HFF-Myc (cell line): ENCODE measurements around the gene ARRDC2.

Experiments used
- DNase-seq: peaks from one replicate; pipeline ENCODE4 v3.0.0-alpha.2; 2011; ENCODE audit warnings: low read depth; ENCODE audit errors: extremely low read depth
- H3K4me3 ChIP-seq: replicated peaks from 2 replicates; pipeline ENCODE4 v1.5.1; 2011; ENCODE audit warnings: low read depth, mild to moderate bottlenecking, control low read depth, low read length
- TF ChIP-seq, protein P1 (sequence below): IDR thresholded peaks from 2 replicates; pipeline ENCODE4 v1.5.1; 2012; ENCODE audit warnings: mild to moderate bottlenecking, low read depth, low read length, control low read depth; ENCODE audit errors: missing control alignments

ARRDC2 gene

DNA sequence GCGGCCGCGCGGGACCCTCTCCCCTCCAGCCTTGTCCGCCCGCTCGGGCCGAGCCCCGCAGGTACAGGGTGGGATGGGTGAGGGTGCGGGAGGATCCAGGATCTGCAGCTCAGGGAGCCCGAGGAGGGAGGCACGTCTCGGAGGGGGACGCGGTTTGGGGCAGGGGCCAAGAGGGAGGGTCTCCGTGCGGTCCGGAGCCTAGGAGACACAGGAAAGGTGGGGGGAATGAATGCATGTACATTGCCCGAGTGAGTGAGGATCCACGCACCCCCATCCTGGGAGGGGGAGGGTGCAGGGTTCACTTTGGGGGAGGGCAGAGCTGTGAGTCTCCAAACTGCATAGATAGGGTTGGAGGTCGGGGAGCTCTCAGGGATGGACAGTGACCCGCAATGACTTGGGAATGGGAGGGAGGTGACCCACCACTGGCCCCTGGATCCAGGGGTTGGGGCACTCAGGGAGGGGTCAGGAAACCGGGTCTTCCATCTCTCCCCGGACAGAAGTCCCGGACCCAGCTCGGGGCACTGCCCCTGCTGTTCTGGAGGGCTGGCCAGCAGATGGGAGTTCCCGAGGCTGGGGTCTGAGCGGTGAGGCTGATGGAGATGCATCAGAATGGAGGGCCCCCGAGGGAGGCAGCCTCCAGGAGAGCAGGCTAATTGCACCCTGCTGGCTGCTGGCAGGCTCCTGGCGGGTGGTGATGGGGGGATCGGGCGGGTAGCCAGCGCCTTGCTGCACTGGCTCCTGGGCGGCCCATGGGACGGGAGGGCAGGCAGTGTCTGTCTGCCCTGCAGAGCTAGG is 40.5 kb upstream of the ARRDC2 start:
- TF ChIP-seq, protein P1, sequence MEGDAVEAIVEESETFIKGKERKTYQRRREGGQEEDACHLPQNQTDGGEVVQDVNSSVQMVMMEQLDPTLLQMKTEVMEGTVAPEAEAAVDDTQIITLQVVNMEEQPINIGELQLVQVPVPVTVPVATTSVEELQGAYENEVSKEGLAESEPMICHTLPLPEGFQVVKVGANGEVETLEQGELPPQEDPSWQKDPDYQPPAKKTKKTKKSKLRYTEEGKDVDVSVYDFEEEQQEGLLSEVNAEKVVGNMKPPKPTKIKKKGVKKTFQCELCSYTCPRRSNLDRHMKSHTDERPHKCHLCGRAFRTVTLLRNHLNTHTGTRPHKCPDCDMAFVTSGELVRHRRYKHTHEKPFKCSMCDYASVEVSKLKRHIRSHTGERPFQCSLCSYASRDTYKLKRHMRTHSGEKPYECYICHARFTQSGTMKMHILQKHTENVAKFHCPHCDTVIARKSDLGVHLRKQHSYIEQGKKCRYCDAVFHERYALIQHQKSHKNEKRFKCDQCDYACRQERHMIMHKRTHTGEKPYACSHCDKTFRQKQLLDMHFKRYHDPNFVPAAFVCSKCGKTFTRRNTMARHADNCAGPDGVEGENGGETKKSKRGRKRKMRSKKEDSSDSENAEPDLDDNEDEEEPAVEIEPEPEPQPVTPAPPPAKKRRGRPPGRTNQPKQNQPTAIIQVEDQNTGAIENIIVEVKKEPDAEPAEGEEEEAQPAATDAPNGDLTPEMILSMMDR, result no peak
- H3K4me3 ChIP-seq, result no peak overlapping the region
- DNase-seq, result no peak

DNA sequence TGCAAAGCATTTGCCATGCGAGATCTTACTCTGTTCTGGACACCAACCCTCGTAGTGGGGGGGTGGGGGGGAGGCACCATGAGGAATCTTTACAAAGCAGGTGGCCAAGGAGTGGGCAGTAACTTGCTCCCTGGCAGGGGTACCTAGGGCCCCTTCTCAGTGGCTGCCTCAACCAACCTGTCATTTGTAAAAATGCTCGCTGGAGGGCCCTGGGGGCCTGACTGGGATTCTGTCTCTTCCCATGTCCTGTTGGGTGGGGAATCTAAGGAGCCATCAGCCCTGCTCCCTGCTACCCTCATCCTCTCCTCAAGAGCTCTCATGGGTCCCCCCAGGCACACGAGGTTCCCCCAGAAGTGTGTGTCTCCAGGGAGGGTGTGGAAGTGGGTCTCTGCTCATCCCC is 39.6 kb upstream of the ARRDC2 start:
- TF ChIP-seq, protein P1, result no peak
- no peak for DNase-seq
- no peak overlapping the region for H3K4me3 ChIP-seq

DNA sequence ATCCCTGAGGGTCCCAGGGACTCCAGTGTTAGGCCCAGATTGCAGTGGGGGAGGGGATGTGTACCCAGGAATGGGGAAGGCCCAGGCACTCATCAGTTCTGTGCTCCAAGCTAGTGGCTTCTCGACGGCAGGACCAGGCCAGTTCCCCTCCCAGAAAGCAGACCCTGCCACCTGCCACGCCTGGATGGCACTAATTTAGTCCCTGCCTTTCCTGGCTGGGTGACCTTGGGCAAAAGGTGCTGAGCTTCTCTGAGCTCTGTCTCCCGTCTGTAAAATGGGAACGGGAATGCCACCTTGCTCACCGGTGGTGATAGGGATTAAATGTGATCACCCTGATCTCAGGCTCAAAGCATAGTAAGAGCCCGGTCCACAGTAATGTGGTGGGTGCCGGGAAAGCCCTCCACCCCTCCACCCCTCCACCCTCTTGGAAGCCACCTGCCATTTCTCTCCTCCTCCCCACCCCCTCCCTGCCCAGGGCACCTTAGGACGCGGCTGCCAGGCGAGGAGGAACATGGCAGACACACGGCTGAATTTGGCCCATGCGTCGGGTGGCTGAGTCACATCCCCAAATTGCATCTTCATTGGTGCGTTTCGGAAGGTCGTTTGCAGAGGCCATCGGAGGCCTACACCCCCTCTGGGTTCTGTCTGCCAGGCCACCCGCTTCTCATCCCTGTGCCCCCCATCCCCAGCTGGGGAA is 38.7 kb upstream of the ARRDC2 start:
- H3K4me3 ChIP-seq, result no peak overlapping the region
- no peak for DNase-seq
- TF ChIP-seq, protein P1, result no peak

DNA sequence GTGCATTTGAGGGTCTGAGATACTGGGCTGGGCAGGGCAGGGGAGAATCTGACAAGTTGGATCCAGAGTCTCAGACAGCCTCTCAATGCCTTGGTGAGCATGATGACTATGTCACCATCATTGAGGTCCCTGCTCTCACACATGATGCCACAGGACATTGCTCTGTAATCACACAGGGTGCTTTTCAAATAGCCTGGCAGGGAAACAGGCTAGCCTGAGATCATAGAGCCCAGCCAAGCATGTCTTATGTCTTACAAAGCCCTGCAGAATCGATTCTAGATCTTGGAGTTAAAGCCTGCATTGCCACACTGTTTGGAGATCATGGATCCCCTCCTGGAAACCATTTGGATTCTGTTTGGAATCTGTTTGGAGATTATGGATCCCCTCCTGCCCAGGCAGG is 35.7 kb upstream of the ARRDC2 start:
- H3K4me3 ChIP-seq, result no peak overlapping the region
- DNase-seq, result no peak
- TF ChIP-seq, protein P1, result no peak

DNA sequence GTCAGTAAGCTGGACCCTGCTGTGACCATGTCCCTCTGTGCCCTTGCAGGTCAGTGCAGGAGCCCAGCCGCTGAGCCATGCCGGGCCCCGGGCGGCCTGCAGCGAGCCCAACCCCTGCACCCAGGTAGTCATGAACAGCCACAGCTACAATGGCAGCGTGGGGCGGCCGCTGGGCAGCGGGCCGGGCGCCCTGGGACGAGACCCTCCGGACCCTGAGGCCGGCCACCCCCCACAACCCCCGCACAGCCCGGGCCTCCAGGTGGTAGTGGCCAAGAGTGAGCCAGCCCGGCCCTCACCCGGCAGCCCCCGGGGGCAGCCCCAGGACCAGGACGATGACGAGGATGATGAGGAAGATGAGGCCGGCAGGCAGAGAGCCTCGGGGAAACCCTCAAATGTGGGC is 34.2 kb upstream of the ARRDC2 start:
- TF ChIP-seq, protein P1, result no peak
- no peak overlapping the region for H3K4me3 ChIP-seq
- no peak for DNase-seq

DNA sequence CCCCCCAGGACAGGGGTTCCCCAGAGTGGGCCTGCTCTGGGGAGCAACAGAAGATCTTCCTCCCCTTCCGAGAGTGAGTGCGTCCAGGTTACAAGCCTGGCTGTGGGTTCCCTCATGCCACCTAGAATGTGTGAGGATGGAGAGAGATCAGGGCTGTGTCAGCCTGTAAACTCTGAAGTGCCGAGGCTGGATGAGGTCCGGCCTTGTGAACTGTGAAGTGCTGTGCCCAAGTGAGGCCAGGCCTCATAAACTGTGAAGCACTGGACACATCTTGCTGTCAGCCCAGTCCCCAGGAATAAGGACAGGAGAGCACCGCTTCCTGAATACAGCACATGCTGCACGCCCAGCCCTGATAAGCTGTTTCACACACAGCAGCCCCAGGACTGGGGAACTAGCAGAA is 33.4 kb upstream of the ARRDC2 start:
- TF ChIP-seq, protein P1, result no peak
- no peak for DNase-seq
- H3K4me3 ChIP-seq, result no peak overlapping the region
